Measurements from ENCODE around the gene COL8A1. TPM values are rescaled to one million over a fixed set of nuclear protein-coding genes. Genes with fewer than 3 reads are reported as not detected.
A peak's percentile ranks its signal among the peaks of the same experiment; 100 is the strongest.

COL8A1 gene
- total RNA-seq, 1 experiment from 2014 or later: 0.07 TPM

GRCh38 chr3:99658274-99658673 is 19.9 kb downstream of the COL8A1 start:
- intact Hi-C loops (cut with micrococcal nuclease): no loop called here
- H3K9me2 ChIP-seq (ENCODE audit: insufficient read depth): no peaks in the 10 kb centered on the region
- no peak for TF ChIP-seq ATF3 (IDR thresholded peaks at IDR 0.05)
- no peak for TF ChIP-seq FOSL1 (IDR thresholded peaks at IDR 0.05; ENCODE audit: low read depth)
- no peak for TF ChIP-seq SRF (IDR thresholded peaks at IDR 0.05; ENCODE audit: low read depth)
- TF ChIP-seq CEBPB (IDR thresholded peaks at IDR 0.05; ENCODE audit: low read depth): no peak
- TF ChIP-seq ZNF274 (IDR thresholded peaks at IDR 0.05; ENCODE audit: low read depth, low read length): no peak
- TF ChIP-seq MAX (IDR thresholded peaks at IDR 0.05): no peak
- TF ChIP-seq SP1 (IDR thresholded peaks at IDR 0.05; ENCODE audit: low read depth): no peak
- TF ChIP-seq POLR2A (IDR thresholded peaks at IDR 0.05; ENCODE audit: borderline replicate concordance, extremely low read depth, insufficient read depth, insufficient read length): no peak
- TF ChIP-seq SIN3A (IDR thresholded peaks at IDR 0.05; ENCODE audit: low read depth): no peak
- TF ChIP-seq JUND (IDR thresholded peaks at IDR 0.05): no peak
- TF ChIP-seq EZH2 (IDR thresholded peaks at IDR 0.05): no peak
- no peaks in the 10 kb centered on the region for H3K4me1 ChIP-seq (ENCODE audit: control insufficient read depth in 1 of 2, insufficient read depth in 2 of 2, low read length in 2 of 2)
- BruUV-seq (replicated peaks): no TSS peak
- H3K27me3 ChIP-seq (ENCODE audit: insufficient read depth, low read length): peaks cover 60% of the 10 kb centered on the region
- H3K4me3 ChIP-seq (replicated peaks in 1 of 2; ENCODE audit: low read depth in 1 of 2, low read length in 2 of 2): no peak overlapping the region
- H3K4me2 ChIP-seq (ENCODE audit: low read length): no peak overlapping the region
- DNase-seq (ENCODE audit: low read depth, low spot score): no peak
- no peak for ATAC-seq
- no peak overlapping the region for H3K27ac ChIP-seq (ENCODE audit: low read depth, low read length)
- H4K20me1 ChIP-seq (ENCODE audit: insufficient read depth): no peaks in the 10 kb centered on the region
- CTCF ChIA-PET: no interaction called here
- POLR2A ChIA-PET: no interaction called here
- no peaks in the 10 kb centered on the region for H3K79me2 ChIP-seq (ENCODE audit: insufficient read depth, low read length)
- no peaks in the 10 kb centered on the region for H3K9me3 ChIP-seq (ENCODE audit: control insufficient read depth in 1 of 2, insufficient read depth in 1 of 2, low read depth in 1 of 2, low read length in 2 of 2)
- no peak overlapping the region for H2AFZ ChIP-seq (ENCODE audit: low read depth, low read length, poor library complexity, severe bottlenecking)
- H3K36me3 ChIP-seq (ENCODE audit: control insufficient read depth in 1 of 2, insufficient read depth in 2 of 2, low read length in 2 of 2): no peaks in the 10 kb centered on the region
- H3K9ac ChIP-seq (ENCODE audit: low read length): no peak overlapping the region
- RAD21 ChIA-PET (ENCODE audit: low non-redundant PET in 1 of 2, low total read pairs in 2 of 2, uncharacterized antibody in 2 of 2, unreplicated experiment in 2 of 2): no interaction called here

- no peak overlapping the region for H3K4me2 ChIP-seq (ENCODE audit: low read length)
- ATAC-seq: no peak
- ChIA-PET CTCF (interaction anchor here (1.1 kb wide), 1 partner anchor 14 kb away, joined by 3 read pairs; no protein-coding TSS in a partner anchor), RAD21 (ENCODE audit: low non-redundant PET in 1 of 2, low total read pairs in 2 of 2, uncharacterized antibody in 2 of 2, unreplicated experiment in 2 of 2) (no interaction called here), POLR2A (no interaction called here)
- no peak overlapping the region for H2AFZ ChIP-seq (ENCODE audit: low read depth, low read length, poor library complexity, severe bottlenecking)
- H3K9me2 ChIP-seq (ENCODE audit: insufficient read depth): no peaks in the 10 kb centered on the region
- BruUV-seq (replicated peaks): no TSS peak
- H3K4me1 ChIP-seq (ENCODE audit: control insufficient read depth in 1 of 2, insufficient read depth in 2 of 2, low read length in 2 of 2): no peaks in the 10 kb centered on the region
- no peak overlapping the region for H3K4me3 ChIP-seq (replicated peaks in 1 of 2; ENCODE audit: low read depth in 1 of 2, low read length in 2 of 2)
- no peaks in the 10 kb centered on the region for H3K36me3 ChIP-seq (ENCODE audit: control insufficient read depth in 1 of 2, insufficient read depth in 2 of 2, low read length in 2 of 2)
- DNase-seq (ENCODE audit: low read depth, low spot score): no peak
- TF ChIP-seq YY1 (IDR thresholded peaks at IDR 0.05; ENCODE audit: extremely low read depth, insufficient replicate concordance, low read depth, low read length): no peak
- 0 out of 2 replicates have a peak, but pooled peaks have one; percentile 9 for TF ChIP-seq JUND (IDR thresholded peaks at IDR 0.05)
- no peaks in the 10 kb centered on the region for H3K9me3 ChIP-seq (ENCODE audit: control insufficient read depth in 1 of 2, insufficient read depth in 1 of 2, low read depth in 1 of 2, low read length in 2 of 2)
- no peak overlapping the region for H3K27ac ChIP-seq (ENCODE audit: low read depth, low read length)
- no peaks in the 10 kb centered on the region for H4K20me1 ChIP-seq (ENCODE audit: insufficient read depth)
- intact Hi-C loops (cut with micrococcal nuclease): no loop called here
- H3K9ac ChIP-seq (ENCODE audit: low read length): no peak overlapping the region
- H3K79me2 ChIP-seq (ENCODE audit: insufficient read depth, low read length): no peaks in the 10 kb centered on the region
- H3K27me3 ChIP-seq (ENCODE audit: insufficient read depth, low read length): peaks cover 65% of the 10 kb centered on the region
Observed at GRCh38 chr3:99659032-99659431, 20.6 kb downstream of the COL8A1 start.

Measured in HCT116 (cell line).